Liver (tissue), 9 donors: Measurements from ENCODE around the gene PRR11. TPM values are rescaled to one million over a fixed set of nuclear protein-coding genes. Genes with fewer than 3 reads are reported as not detected.

Experiments
- DNase-seq: peaks from one replicate; pipeline ENCODE4 v3.0.0-alpha.2; 2017; ENCODE audit warnings: low spot score
- H3K27ac ChIP-seq, 2 donors: one replicate each; pipeline ENCODE4 v1.7.0; 2013; ENCODE audit warnings: inconsistent platforms in 2 of 2, low read length in 2 of 2, control low read depth in 1 of 2, low read depth in 1 of 2, mild to moderate bottlenecking in 1 of 2
- H3K27me3 ChIP-seq, 4 donors: one replicate each; pipeline versions ENCODE4 v1.6.1 to v1.7.0; 2013; ENCODE audit warnings: low read length in 3 of 4, inconsistent platforms in 1 of 4, mild to moderate bottlenecking in 1 of 4, moderate library complexity in 1 of 4; ENCODE audit not compliant: control insufficient read depth in 4 of 4, insufficient read depth in 4 of 4
- H3K36me3 ChIP-seq, 4 donors: one replicate each; pipeline versions ENCODE4 v1.6.1 to v1.7.0; 2013; ENCODE audit warnings: low read length in 3 of 4, mild to moderate bottlenecking in 3 of 4, low read depth in 1 of 4, moderate library complexity in 1 of 4; ENCODE audit not compliant: control insufficient read depth in 4 of 4, insufficient read depth in 3 of 4
- H3K4me1 ChIP-seq, 4 donors: one replicate each; pipeline versions ENCODE4 v1.6.1 to v1.7.0; 2013; ENCODE audit warnings: low read length in 3 of 4, mild to moderate bottlenecking in 3 of 4, moderate library complexity in 1 of 4; ENCODE audit not compliant: control insufficient read depth in 4 of 4, insufficient read depth in 4 of 4
- H3K4me3 ChIP-seq, 3 donors: one replicate each; pipeline versions ENCODE4 v1.6.1 to v1.7.0; 2013; ENCODE audit warnings: low read length in 3 of 3, control low read depth in 1 of 3, low read depth in 1 of 3, mild to moderate bottlenecking in 1 of 3
- H3K9ac ChIP-seq, 2 donors: one replicate each; pipeline ENCODE4 v1.7.0; 2013; ENCODE audit warnings: low read length in 2 of 2, mild to moderate bottlenecking in 2 of 2, moderate library complexity in 2 of 2, control low read depth in 1 of 2, low read depth in 1 of 2
- H3K9me3 ChIP-seq, 4 donors: one replicate each; pipeline versions ENCODE4 v1.6.1 to v1.7.0; 2013; ENCODE audit warnings: low read length in 3 of 4; ENCODE audit not compliant: control insufficient read depth in 4 of 4
- CTCF ChIP-seq: fragments of 150-350 bp; IDR thresholded peaks from 2 replicates; pipeline ENCODE4 v1.5.1; 2017; ENCODE audit warnings: improper control_type of control experiment, low read depth, low read length; ENCODE audit not compliant: missing input control
- EGR1 ChIP-seq, 2 donors: IDR thresholded peaks; 2 replicates each; pipeline ENCODE4 v1.6.1; 2016 to 2018; ENCODE audit warnings: antibody characterized with exemption in 2 of 2, low read depth in 2 of 2
- FOXA1 ChIP-seq: IDR thresholded peaks from 2 replicates; pipeline ENCODE4 v1.6.1; 2016; ENCODE audit warnings: antibody characterized with exemption
- FOXA2 ChIP-seq: IDR thresholded peaks from 2 replicates; pipeline ENCODE4 v1.6.1; 2016; ENCODE audit warnings: antibody characterized with exemption
- GABPA ChIP-seq, 2 donors: IDR thresholded peaks in 1 of 2; conservative IDR thresholded peaks in 1 of 2; 2 replicates each; pipeline ENCODE4 v1.6.1; 2016; ENCODE audit warnings: antibody characterized with exemption in 2 of 2, mild to moderate bottlenecking in 1 of 2, moderate library complexity in 1 of 2
- HNF4G ChIP-seq: IDR thresholded peaks from 2 replicates; pipeline ENCODE4 v1.6.1; 2016; ENCODE audit warnings: antibody characterized with exemption
- JUND ChIP-seq, 2 donors: IDR thresholded peaks; 2 replicates each; pipeline ENCODE4 v1.6.1; 2016; ENCODE audit warnings: antibody characterized with exemption in 2 of 2
- NR2F2 ChIP-seq: IDR thresholded peaks from 2 replicates; pipeline ENCODE4 v1.6.1; 2016; ENCODE audit warnings: antibody characterized with exemption
- RAD21 ChIP-seq, 2 donors: IDR thresholded peaks; 2 replicates each; pipeline ENCODE4 v1.6.1; 2016; ENCODE audit warnings: antibody characterized with exemption in 2 of 2, mild to moderate bottlenecking in 2 of 2
- REST ChIP-seq: IDR thresholded peaks from 2 replicates; pipeline ENCODE4 v1.6.1; 2016; ENCODE audit warnings: antibody characterized with exemption, mild to moderate bottlenecking
- RXRA ChIP-seq, 2 donors: IDR thresholded peaks; 2 replicates each; pipeline ENCODE4 v1.6.1; 2017 to 2018; ENCODE audit warnings: antibody characterized with exemption in 2 of 2, mild to moderate bottlenecking in 1 of 2
- SP1 ChIP-seq: IDR thresholded peaks from 2 replicates; pipeline ENCODE4 v1.6.1; 2018; ENCODE audit warnings: antibody characterized with exemption, mild to moderate bottlenecking
- TAF1 ChIP-seq: conservative IDR thresholded peaks from 2 replicates; pipeline ENCODE4 v1.6.1; 2016; ENCODE audit warnings: antibody characterized with exemption, mild to moderate bottlenecking
- YY1 ChIP-seq: IDR thresholded peaks from 2 replicates; pipeline ENCODE4 v1.6.1; 2016; ENCODE audit warnings: antibody characterized with exemption, mild to moderate bottlenecking
- WGBS: extraction: QIAGEN DNeasy Blood & Tissue Kit; methylation state at CpG from one replicate; pipeline ENCODE4 v1.1.7; 2013; 5-methylcytosine and 5-hydroxymethylcytosine counted together
- polyA plus RNA-seq, 2 donors: library from polyadenylated mRNA; stranded (reverse) in 1 of 2; unstranded in 1 of 2; fragments of 200-250 nt in 1 of 2; fragments of >200 nt in 1 of 2; fragmentation: Nextera tagmentation in 1 of 2; extraction: Ambion mirVana in 1 of 2; gene quantifications; one replicate each; pipeline versions ENCODE4 v1.2.1 to v1.2.3, GENCODE V29; 2013 to 2015
- total RNA-seq, 2 donors: library from RNA; depleted of rRNA; stranded (reverse); fragments of >200 nt; gene quantifications; one replicate each; pipeline ENCODE4 v1.2.3, GENCODE V29; 2014
- TF ChIP-seq, protein P1 (sequence below): IDR thresholded peaks from 2 replicates; pipeline ENCODE4 v1.6.1; 2016; ENCODE audit warnings: antibody characterized with exemption
- TF ChIP-seq, protein P2 (sequence below): IDR thresholded peaks from 2 replicates; pipeline ENCODE4 v1.6.1; 2016; ENCODE audit warnings: antibody characterized with exemption
- TF ChIP-seq, protein P3 (sequence below): IDR thresholded peaks from 2 replicates; pipeline ENCODE4 v1.6.1; 2016; ENCODE audit warnings: antibody characterized with exemption
- donor health status: healthy.
- donor health status: healthy.
- donor health status: healthy.
- donor health status: healthy.
- donor health status: healthy.

PRR11 gene
- total and polyA plus RNA-seq, 4 donors = 0.17 to 17.7 (median 0.95) TPM

DNA sequence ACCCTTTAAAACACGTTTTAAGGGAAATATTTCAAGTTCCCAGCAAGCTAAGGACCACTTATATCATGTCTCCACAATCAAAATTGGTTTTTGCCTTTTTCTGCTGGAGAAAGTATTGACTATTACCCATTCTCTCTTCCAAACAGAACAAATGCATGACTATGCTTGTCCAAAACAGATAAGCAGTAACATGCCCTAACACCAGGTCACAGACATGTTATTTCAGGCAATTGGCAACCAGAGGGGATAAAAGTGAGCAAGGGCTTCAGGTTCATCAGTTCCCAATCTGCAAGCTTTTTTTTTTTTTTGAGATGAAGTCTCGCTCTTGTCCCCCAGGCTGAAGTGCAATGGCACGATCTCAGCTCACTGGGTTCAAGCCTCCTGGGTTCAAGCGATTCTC, 15.6 kb upstream of the PRR11 start:
- H3K27me3 ChIP-seq = no peaks in the 10 kb centered on the region
- no peak overlapping the region for H3K4me3 ChIP-seq
- TF ChIP-seq SP1 (no peak), HNF4G (no peak), GABPA (IDR thresholded peaks at IDR 0.05 in 1 of 2, conservative IDR thresholded peaks at IDR 0.05 in 1 of 2) (no peak), NR2F2 (no peak), YY1 (no peak)
- TF ChIP-seq, protein P1, sequence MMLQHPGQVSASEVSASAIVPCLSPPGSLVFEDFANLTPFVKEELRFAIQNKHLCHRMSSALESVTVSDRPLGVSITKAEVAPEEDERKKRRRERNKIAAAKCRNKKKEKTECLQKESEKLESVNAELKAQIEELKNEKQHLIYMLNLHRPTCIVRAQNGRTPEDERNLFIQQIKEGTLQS = no peak
- TF ChIP-seq, protein P2, sequence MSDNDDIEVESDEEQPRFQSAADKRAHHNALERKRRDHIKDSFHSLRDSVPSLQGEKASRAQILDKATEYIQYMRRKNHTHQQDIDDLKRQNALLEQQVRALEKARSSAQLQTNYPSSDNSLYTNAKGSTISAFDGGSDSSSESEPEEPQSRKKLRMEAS = no peak
- whole genome bisulfite sequencing = 98% methylated on average over 4 of the region's 4 CpGs
- no peak overlapping the region for H3K27ac ChIP-seq
- no peaks in the 10 kb centered on the region for H3K4me1 ChIP-seq
- H3K9me3 ChIP-seq = no peaks in the 10 kb centered on the region
- DNase-seq = no peak
- H3K9ac ChIP-seq = no peak overlapping the region
- H3K36me3 ChIP-seq = peaks cover 0 to 2% (median 0%) of the 10 kb centered on the region in 4 donors

DNA sequence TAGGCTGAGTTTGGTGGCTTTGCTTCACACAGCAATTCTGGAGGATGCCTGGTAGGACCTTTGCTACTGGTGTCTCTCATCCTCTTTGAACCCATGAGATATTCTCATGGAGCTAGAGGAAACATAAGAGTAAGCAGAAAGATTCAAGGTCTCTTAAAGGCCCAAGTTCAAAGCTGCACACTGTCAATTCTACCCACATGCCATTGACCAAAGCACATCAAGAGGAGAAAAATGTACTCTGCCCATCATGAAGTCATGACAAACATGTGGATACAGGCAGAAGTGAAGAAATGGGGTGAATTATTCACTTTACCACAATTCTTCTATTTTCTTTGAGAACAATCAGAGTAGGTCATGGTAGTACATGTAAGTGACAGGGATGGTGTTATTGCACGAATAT, 13.7 kb upstream of the PRR11 start:
- Histone ChIP-seq H3K36me3 (peaks cover 0 to 2% (median 0%) of the 10 kb centered on the region in 4 donors), H3K27ac (no peak overlapping the region), H3K4me3 (no peak overlapping the region), H3K27me3 (no peaks in the 10 kb centered on the region), H3K4me1 (no peaks in the 10 kb centered on the region), H3K9me3 (no peaks in the 10 kb centered on the region), H3K9ac (no peak overlapping the region)
- DNase-seq = no peak
- TF ChIP-seq, protein P2 = no peak
- TF ChIP-seq REST = no peak
- no peak for TF ChIP-seq RAD21 (IDR thresholded peaks at IDR 0.05)
- no peak for TF ChIP-seq CTCF
- TF ChIP-seq NR2F2 = no peak
- no peak for TF ChIP-seq YY1
- no peak for TF ChIP-seq TAF1
- TF ChIP-seq FOXA1 = no peak
- no peak for TF ChIP-seq GABPA (IDR thresholded peaks at IDR 0.05 in 1 of 2, conservative IDR thresholded peaks at IDR 0.05 in 1 of 2)
- TF ChIP-seq, protein P3, sequence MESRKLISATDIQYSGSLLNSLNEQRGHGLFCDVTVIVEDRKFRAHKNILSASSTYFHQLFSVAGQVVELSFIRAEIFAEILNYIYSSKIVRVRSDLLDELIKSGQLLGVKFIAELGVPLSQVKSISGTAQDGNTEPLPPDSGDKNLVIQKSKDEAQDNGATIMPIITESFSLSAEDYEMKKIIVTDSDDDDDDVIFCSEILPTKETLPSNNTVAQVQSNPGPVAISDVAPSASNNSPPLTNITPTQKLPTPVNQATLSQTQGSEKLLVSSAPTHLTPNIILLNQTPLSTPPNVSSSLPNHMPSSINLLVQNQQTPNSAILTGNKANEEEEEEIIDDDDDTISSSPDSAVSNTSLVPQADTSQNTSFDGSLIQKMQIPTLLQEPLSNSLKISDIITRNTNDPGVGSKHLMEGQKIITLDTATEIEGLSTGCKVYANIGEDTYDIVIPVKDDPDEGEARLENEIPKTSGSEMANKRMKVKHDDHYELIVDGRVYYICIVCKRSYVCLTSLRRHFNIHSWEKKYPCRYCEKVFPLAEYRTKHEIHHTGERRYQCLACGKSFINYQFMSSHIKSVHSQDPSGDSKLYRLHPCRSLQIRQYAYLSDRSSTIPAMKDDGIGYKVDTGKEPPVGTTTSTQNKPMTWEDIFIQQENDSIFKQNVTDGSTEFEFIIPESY = no peak
- TF ChIP-seq EGR1 (IDR thresholded peaks at IDR 0.05; ENCODE audit: low read depth in 2 of 2) = no peak
- TF ChIP-seq RXRA (IDR thresholded peaks at IDR 0.05) = no peak
- TF ChIP-seq, protein P1 = no peak
- no peak for TF ChIP-seq JUND (IDR thresholded peaks at IDR 0.05)
- TF ChIP-seq FOXA2 = no peak
- 89% methylated on average over 1 of the region's 1 CpG for WGBS
